ENCODE measurements around the gene HS3ST6.
A peak's percentile ranks its signal among the peaks of the same experiment; 100 is the strongest.

HS3ST6 gene

DNA sequence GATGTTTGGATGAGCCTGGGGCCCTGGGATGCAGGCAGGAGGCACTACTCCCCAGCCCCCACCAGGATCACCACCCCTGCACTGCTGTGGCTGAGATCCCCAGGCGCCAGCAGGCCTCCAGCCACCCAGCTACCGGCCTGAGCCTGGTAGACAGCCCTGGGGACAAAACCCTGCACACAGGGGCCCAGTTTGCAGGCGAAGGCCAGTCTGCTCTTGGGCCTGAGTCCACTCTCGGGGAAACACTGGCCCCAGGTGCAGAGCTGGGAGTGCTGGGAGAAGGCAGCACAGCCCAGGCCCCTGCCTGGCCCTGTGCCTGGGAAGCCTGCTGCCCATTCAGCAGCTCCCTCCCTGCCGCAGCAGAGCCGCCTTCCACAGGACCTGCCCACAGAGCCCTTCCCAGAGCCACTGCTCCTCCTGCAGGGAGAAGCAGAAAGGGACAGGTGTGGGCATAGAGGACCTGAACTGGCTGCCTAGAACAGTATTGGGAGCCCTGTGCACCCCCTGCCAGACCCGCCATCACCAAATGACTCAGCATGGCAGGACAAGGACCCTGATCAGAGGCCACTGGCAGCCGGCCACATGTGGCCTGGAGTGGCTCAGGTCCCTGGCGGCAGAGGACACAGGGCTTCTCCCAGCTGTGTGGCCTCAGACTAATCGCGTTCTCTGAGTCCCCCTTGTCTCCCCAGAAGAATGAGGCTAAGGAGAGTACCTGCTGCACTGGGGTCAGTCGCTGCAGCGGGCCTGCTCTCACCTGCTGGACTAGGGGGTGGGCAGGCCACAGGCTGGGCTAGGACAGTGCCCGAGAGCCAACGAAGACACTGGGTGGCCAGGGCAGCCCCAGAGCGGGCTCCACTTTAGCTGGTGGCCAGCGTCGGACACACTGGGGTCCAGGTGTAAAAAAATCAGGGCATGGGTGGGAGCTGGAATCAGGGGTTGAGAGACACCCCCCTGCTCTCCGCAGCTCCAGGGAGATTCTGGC lies 14.1 kb upstream of the HS3ST6 start:
- TF ChIP-seq, protein P1, sequence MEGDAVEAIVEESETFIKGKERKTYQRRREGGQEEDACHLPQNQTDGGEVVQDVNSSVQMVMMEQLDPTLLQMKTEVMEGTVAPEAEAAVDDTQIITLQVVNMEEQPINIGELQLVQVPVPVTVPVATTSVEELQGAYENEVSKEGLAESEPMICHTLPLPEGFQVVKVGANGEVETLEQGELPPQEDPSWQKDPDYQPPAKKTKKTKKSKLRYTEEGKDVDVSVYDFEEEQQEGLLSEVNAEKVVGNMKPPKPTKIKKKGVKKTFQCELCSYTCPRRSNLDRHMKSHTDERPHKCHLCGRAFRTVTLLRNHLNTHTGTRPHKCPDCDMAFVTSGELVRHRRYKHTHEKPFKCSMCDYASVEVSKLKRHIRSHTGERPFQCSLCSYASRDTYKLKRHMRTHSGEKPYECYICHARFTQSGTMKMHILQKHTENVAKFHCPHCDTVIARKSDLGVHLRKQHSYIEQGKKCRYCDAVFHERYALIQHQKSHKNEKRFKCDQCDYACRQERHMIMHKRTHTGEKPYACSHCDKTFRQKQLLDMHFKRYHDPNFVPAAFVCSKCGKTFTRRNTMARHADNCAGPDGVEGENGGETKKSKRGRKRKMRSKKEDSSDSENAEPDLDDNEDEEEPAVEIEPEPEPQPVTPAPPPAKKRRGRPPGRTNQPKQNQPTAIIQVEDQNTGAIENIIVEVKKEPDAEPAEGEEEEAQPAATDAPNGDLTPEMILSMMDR (IDR thresholded peaks at IDR 0.05; ENCODE audit: low read depth, low read length): peak; percentile 42
- no peaks in the 10 kb centered on the region for H3K4me1 ChIP-seq
- H3K36me3 ChIP-seq: no peaks in the 10 kb centered on the region
- H3K9me3 ChIP-seq: no peaks in the 10 kb centered on the region
- no peak overlapping the region for H3K4me3 ChIP-seq (ENCODE audit: low read depth, low read length)
- peak; percentile 67 for DNase-seq
- no peaks in the 10 kb centered on the region for H3K27me3 ChIP-seq

DNA sequence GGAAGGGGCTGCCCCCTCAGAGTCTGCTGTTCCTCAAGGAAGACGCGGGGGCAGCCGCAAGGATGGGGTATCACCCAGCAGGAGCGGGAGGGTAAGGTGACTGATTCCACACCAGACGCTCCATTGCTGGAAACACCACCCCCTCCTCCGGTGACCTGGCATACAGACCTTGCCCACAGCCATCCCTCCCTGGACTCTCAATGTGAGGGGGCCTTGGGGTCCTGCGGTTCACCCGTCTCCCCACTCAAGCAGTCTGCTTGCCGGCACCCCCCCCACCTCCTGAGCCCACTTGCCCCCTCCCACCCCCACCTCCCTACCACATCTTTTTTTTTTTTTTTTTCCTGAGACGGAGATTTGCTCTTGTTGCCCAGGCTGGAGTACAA lies 12.1 kb upstream of the HS3ST6 start:
- no peak for DNase-seq
- H3K27me3 ChIP-seq: no peaks in the 10 kb centered on the region

DNA sequence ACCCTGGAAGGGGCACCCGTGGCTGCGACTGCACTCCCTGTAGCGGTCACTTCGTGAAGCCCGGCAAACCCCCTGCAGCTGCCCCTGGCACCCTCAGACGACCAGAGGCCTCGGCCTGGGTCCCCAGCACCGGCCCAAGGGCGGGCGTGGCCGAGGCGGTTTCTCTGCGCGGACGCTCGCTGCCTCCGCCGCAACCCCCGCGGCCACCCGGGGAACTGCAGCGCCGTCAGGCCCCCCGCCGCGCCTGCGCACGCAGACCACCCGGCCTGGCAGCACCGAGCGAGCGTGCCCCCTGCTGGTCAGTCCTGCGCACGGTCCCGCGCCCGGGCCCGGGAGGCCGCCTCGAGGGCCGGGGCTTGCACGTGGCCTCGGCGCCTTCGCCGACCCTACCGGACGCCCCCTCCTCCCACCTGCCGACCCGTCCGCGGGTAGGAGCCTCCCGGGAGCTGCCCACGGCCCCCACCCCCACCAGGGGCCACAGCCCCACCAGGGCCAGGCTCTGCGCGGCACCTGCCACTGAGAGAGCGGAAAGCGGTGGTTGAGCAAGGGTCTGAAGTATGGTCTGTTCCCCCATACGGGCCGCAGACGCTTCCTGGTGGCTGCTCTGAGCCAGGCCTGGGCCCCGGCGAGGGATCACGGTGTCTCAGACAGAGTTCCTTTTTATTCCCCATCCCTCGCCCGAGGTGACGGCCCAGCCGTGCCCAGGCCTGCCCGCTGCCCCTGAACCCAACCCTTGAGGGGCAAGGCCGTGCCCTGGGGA lies 11.5 kb upstream of the HS3ST6 start:
- DNase-seq: peak; percentile 94
- Histone ChIP-seq H3K36me3 (no peaks in the 10 kb centered on the region), H3K4me3 (ENCODE audit: low read depth, low read length) (peak overlapping the region; percentile 61), H3K4me1 (no peaks in the 10 kb centered on the region), H3K9me3 (no peaks in the 10 kb centered on the region), H3K27me3 (no peaks in the 10 kb centered on the region)
- TF ChIP-seq, protein P1 (IDR thresholded peaks at IDR 0.05; ENCODE audit: low read depth, low read length): peak; percentile 60

More for the DNA sequence above, 12.1 kb upstream of the HS3ST6 start:
- no peaks in the 10 kb centered on the region for H3K4me1 ChIP-seq
- H3K36me3 ChIP-seq: no peaks in the 10 kb centered on the region
- TF ChIP-seq, protein P1 (IDR thresholded peaks at IDR 0.05; ENCODE audit: low read depth, low read length): no peak
- H3K9me3 ChIP-seq: no peaks in the 10 kb centered on the region
- no peak overlapping the region for H3K4me3 ChIP-seq (ENCODE audit: low read depth, low read length)

DNA sequence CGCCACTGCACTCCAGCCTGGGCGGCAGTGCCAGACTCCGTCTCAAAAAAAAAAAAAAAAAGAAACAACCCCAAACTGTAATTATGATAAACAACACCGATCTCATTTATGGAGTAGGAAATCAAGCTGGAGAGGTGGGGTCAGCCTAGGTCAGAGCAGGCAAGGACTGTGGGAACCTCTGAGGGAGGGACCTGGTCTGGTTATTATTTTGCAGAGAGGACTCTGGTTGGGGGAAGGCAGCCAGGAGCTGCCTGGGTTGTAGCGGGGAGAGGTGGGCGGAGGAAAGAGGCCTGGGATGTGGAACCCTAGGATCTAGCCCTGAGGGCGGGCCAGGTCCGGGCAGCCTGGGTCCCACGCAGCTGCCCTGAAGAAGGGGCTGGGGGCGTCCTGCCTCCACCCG lies 10.9 kb upstream of the HS3ST6 start:
- Histone ChIP-seq H3K36me3 (no peaks in the 10 kb centered on the region), H3K4me1 (no peaks in the 10 kb centered on the region), H3K27me3 (no peaks in the 10 kb centered on the region), H3K4me3 (ENCODE audit: low read depth, low read length) (peak overlapping the region; percentile 61), H3K9me3 (no peaks in the 10 kb centered on the region)
- peak; percentile 61 for DNase-seq
- TF ChIP-seq, protein P1 (IDR thresholded peaks at IDR 0.05; ENCODE audit: low read depth, low read length): no peak

DNA sequence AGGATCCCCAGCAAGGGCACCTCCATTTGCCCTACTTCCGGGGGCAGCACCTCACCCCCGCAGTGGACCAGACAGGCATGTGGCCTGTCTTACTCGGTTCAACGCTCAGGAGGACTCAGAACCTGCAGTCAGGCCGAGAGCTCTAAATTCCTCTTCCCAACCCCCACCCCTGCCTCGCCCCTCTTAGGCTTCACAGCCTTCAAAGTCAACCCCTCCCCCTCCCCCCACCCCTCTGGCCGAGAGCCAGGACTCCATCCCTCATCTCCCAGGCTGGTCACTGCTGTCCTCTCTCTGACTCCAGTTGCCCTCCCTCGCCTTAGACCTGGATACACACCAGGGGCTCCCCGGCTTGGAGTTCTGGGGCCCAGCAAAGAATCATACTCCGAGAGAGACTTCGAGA lies 8.1 kb upstream of the HS3ST6 start:
- H3K9me3 ChIP-seq: no peaks in the 10 kb centered on the region; the same call in 1 of the 2 replicates
- TF ChIP-seq, protein P1 (IDR thresholded peaks at IDR 0.05; ENCODE audit: low read depth, low read length): no peak
- no peaks in the 10 kb centered on the region for H3K4me1 ChIP-seq
- H3K4me3 ChIP-seq (ENCODE audit: low read depth, low read length): no peak overlapping the region
- H3K36me3 ChIP-seq: no peaks in the 10 kb centered on the region
- H3K27me3 ChIP-seq: peaks cover 10% of the 10 kb centered on the region
- DNase-seq: no peak
